Measurements from ENCODE around the gene CNR2.

- TF ChIP-seq CTCF (IDR thresholded peaks at IDR 0.05) = no peak
- TF ChIP-seq POLR2A (IDR thresholded peaks at IDR 0.05) = no peak
- TF ChIP-seq POLR2AphosphoS5 (IDR thresholded peaks at IDR 0.05) = no peak
Observed at GRCh38 chr1:23869051-23869450, 44.1 kb downstream of the CNR2 start.
